GM23338 (cell line): Measurements from ENCODE around the gene NIM1K. TPM values are rescaled to one million over a fixed set of nuclear protein-coding genes. Genes with fewer than 3 reads are reported as not detected.

Experiments used
- ATAC-seq: fragments of 200-7000 bp; cut with Tn5 transposase; 3 replicates; pipeline ENCODE4 v1.9.1; 2020
- DNase-seq: peaks from one replicate; pipeline ENCODE4 v3.0.0-alpha.2; 2015; ENCODE audit warnings: low spot score
- H2AFZ ChIP-seq: fragments of 200-600 bp; sonication (generic); 2 replicates; pipeline ENCODE4 v1.8.0; 2016; ENCODE audit warnings: antibody characterized with exemption, mild to moderate bottlenecking, moderate library complexity
- H3F3A ChIP-seq: fragments of 200-600 bp; sonication (generic); replicated peaks from 2 replicates; pipeline ENCODE4 v1.8.0; 2017; ENCODE audit warnings: antibody characterized with exemption, mixed run types, low read depth
- H3K27ac ChIP-seq: fragments of 200-600 bp; sonication (generic); 2 replicates; pipeline ENCODE4 v1.6.1; 2016; ENCODE audit warnings: low read depth
- H3K27me3 ChIP-seq: fragments of 200-600 bp; sonication (generic); 2 replicates; pipeline ENCODE4 v1.8.0; 2016; ENCODE audit warnings: mild to moderate bottlenecking, mixed run types, moderate library complexity; ENCODE audit not compliant: insufficient read depth
- H3K36me3 ChIP-seq: fragments of 200-600 bp; sonication (generic); 2 replicates; pipeline ENCODE4 v1.8.0; 2016; ENCODE audit warnings: mild to moderate bottlenecking; ENCODE audit not compliant: insufficient read depth
- H3K4me1 ChIP-seq: fragments of 200-600 bp; sonication (generic); 2 replicates; pipeline ENCODE4 v1.8.0; 2016; ENCODE audit warnings: mild to moderate bottlenecking, moderate library complexity; ENCODE audit not compliant: insufficient read depth
- H3K4me2 ChIP-seq: fragments of 200-600 bp; sonication (generic); 2 replicates; pipeline ENCODE4 v1.7.1; 2017; ENCODE audit warnings: mixed run types
- H3K4me3 ChIP-seq: fragments of 200-600 bp; sonication (generic); 2 replicates; pipeline ENCODE4 v1.6.1; 2016; ENCODE audit warnings: mixed run types
- H3K79me2 ChIP-seq: fragments of 200-600 bp; sonication (generic); replicated peaks from 2 replicates; pipeline ENCODE4 v1.8.0; 2017; ENCODE audit warnings: mild to moderate bottlenecking; ENCODE audit not compliant: insufficient read depth
- H3K9me2 ChIP-seq: fragments of 200-600 bp; sonication (generic); 2 replicates; pipeline ENCODE4 v1.8.0; 2017; ENCODE audit not compliant: insufficient read depth
- H4K20me1 ChIP-seq: fragments of 200-600 bp; sonication (generic); replicated peaks from 2 replicates; pipeline ENCODE4 v1.8.0; 2017; ENCODE audit warnings: mild to moderate bottlenecking; ENCODE audit not compliant: insufficient read depth
- H3K27ac Mint-ChIP-seq: 2 replicates; pipeline ENCODE4 v1.8.0; 2020; ENCODE audit warnings: inconsistent platforms, mild to moderate bottlenecking, moderate library complexity, mixed read lengths
- H3K27me3 Mint-ChIP-seq: 3 replicates; pipeline ENCODE4 v1.8.0; 2022; ENCODE audit warnings: low read depth, mild to moderate bottlenecking, moderate library complexity, mixed read lengths, inconsistent platforms; ENCODE audit not compliant: insufficient read depth, poor library complexity
- H3K36me3 Mint-ChIP-seq: 3 replicates; pipeline ENCODE4 v1.8.0; 2021; ENCODE audit warnings: low read depth, mild to moderate bottlenecking, inconsistent platforms, moderate library complexity, mixed read lengths
- H3K4me1 Mint-ChIP-seq: 3 replicates; pipeline ENCODE4 v1.8.0; 2020; ENCODE audit warnings: mild to moderate bottlenecking, inconsistent platforms, mixed read lengths
- H3K4me3 Mint-ChIP-seq: 3 replicates; pipeline ENCODE4 v1.8.0; 2021; ENCODE audit warnings: moderate library complexity, mild to moderate bottlenecking, inconsistent platforms, mixed read lengths
- H3K9me3 Mint-ChIP-seq: 3 replicates; pipeline ENCODE4 v1.8.0; 2020; ENCODE audit warnings: moderate library complexity, mild to moderate bottlenecking, inconsistent platforms, mixed read lengths
- EZH2 ChIP-seq: fragments of 200-600 bp; sonication (generic); IDR thresholded peaks from one replicate; pipeline ENCODE4 v1.8.0; 2017; ENCODE audit warnings: antibody characterized with exemption, mild to moderate bottlenecking, low read depth; ENCODE audit not compliant: unreplicated experiment
- JUNB ChIP-seq: IDR thresholded peaks from one replicate; pipeline ENCODE4 v1.6.1; 2016; ENCODE audit warnings: antibody characterized with exemption; ENCODE audit not compliant: unreplicated experiment
- NANOG ChIP-seq: IDR thresholded peaks from 2 replicates; pipeline ENCODE4 v1.6.1; 2016; ENCODE audit warnings: antibody characterized with exemption, borderline replicate concordance
- ZNF114 ChIP-seq: fragments of 250-450 bp; sonication (Bioruptor Pico); IDR thresholded peaks from 2 replicates; pipeline ENCODE4 v1.5.0; 2020; ENCODE audit warnings: mild to moderate bottlenecking, moderate library complexity
- ZNF331 ChIP-seq: fragments of 250-450 bp; sonication (Bioruptor Pico); IDR thresholded peaks from 2 replicates; pipeline ENCODE4 v1.5.0; 2020; ENCODE audit warnings: low read depth, mild to moderate bottlenecking, moderate library complexity
- polyA plus RNA-seq: library from polyadenylated mRNA; unstranded; fragments of >200 nt; fragmentation: Nextera tagmentation; extraction: Ambion mirVana; gene quantifications from 2 replicates; pipeline ENCODE4 v1.2.1, GENCODE V29; 2016
- total RNA-seq: library from RNA; depleted of rRNA; stranded (reverse); fragments of >200 nt; shearing (Covaris generic); gene quantifications from 2 replicates; pipeline ENCODE4 v1.2.3, GENCODE V29; 2014
- TF ChIP-seq, protein P1 (sequence below), 2 experiments: fragments of 200-600 bp in 1 of 2; sonication (generic) in 1 of 2; conservative IDR thresholded peaks; 2 replicates each; pipeline versions ENCODE4 v1.5.1 to v1.6.1; 2016 to 2017; ENCODE audit warnings: antibody characterized with exemption in 2 of 2, low read depth in 2 of 2, mild to moderate bottlenecking in 2 of 2, moderate library complexity in 1 of 2
- TF ChIP-seq, protein P2 (sequence below): fragments of 250-450 bp; sonication (Bioruptor Pico); IDR thresholded peaks from 2 replicates; pipeline ENCODE4 v1.5.0; 2020; ENCODE audit warnings: mild to moderate bottlenecking, moderate library complexity

NIM1K gene
- total and polyA plus RNA-seq, 2 experiments from 2014 or later = not detected

DNA sequence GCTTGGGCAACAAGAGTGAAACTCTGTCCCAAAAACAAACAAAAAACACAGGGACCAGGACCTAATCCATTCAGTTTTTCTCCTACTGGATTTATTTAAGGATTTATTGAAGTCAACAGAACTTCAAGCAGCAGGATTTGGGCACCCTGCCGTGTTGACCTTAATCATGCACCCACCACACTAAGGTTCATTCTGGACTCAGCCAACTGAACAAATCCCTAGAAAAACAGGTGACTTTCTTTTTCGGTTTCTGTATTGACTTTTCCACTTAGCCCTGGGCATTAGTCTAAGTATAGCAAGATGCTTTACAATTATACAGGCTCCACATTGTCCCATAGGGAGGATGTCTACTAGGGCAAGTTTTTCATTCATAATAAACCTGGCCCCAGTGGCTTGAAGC, 41.3 kb upstream of the NIM1K start:
- H3K4me1 ChIP-seq = peaks cover 4% of the 10 kb centered on the region
- DNase-seq (no peak), ATAC-seq (no peak)
- H3K27me3 ChIP-seq = no peaks in the 10 kb centered on the region
- H3K4me3 ChIP-seq = no peak overlapping the region
- H3K27me3 Mint-ChIP-seq = no peaks in the 10 kb centered on the region
- H3K9me2 ChIP-seq = no peaks in the 10 kb centered on the region
- H3K4me3 Mint-ChIP-seq = no peak overlapping the region
- H3K4me1 Mint-ChIP-seq = peaks cover 8% of the 10 kb centered on the region
- H4K20me1 ChIP-seq = peaks cover 33% of the 10 kb centered on the region
- no peak overlapping the region for H2AFZ ChIP-seq
- no peak overlapping the region for H3K27ac ChIP-seq
- no peak overlapping the region for H3K27ac Mint-ChIP-seq
- TF ChIP-seq, protein P1, sequence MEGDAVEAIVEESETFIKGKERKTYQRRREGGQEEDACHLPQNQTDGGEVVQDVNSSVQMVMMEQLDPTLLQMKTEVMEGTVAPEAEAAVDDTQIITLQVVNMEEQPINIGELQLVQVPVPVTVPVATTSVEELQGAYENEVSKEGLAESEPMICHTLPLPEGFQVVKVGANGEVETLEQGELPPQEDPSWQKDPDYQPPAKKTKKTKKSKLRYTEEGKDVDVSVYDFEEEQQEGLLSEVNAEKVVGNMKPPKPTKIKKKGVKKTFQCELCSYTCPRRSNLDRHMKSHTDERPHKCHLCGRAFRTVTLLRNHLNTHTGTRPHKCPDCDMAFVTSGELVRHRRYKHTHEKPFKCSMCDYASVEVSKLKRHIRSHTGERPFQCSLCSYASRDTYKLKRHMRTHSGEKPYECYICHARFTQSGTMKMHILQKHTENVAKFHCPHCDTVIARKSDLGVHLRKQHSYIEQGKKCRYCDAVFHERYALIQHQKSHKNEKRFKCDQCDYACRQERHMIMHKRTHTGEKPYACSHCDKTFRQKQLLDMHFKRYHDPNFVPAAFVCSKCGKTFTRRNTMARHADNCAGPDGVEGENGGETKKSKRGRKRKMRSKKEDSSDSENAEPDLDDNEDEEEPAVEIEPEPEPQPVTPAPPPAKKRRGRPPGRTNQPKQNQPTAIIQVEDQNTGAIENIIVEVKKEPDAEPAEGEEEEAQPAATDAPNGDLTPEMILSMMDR (conservative IDR thresholded peaks at IDR 0.05; ENCODE audit: low read depth in 2 of 2) = no peak
- TF ChIP-seq, protein P2, sequence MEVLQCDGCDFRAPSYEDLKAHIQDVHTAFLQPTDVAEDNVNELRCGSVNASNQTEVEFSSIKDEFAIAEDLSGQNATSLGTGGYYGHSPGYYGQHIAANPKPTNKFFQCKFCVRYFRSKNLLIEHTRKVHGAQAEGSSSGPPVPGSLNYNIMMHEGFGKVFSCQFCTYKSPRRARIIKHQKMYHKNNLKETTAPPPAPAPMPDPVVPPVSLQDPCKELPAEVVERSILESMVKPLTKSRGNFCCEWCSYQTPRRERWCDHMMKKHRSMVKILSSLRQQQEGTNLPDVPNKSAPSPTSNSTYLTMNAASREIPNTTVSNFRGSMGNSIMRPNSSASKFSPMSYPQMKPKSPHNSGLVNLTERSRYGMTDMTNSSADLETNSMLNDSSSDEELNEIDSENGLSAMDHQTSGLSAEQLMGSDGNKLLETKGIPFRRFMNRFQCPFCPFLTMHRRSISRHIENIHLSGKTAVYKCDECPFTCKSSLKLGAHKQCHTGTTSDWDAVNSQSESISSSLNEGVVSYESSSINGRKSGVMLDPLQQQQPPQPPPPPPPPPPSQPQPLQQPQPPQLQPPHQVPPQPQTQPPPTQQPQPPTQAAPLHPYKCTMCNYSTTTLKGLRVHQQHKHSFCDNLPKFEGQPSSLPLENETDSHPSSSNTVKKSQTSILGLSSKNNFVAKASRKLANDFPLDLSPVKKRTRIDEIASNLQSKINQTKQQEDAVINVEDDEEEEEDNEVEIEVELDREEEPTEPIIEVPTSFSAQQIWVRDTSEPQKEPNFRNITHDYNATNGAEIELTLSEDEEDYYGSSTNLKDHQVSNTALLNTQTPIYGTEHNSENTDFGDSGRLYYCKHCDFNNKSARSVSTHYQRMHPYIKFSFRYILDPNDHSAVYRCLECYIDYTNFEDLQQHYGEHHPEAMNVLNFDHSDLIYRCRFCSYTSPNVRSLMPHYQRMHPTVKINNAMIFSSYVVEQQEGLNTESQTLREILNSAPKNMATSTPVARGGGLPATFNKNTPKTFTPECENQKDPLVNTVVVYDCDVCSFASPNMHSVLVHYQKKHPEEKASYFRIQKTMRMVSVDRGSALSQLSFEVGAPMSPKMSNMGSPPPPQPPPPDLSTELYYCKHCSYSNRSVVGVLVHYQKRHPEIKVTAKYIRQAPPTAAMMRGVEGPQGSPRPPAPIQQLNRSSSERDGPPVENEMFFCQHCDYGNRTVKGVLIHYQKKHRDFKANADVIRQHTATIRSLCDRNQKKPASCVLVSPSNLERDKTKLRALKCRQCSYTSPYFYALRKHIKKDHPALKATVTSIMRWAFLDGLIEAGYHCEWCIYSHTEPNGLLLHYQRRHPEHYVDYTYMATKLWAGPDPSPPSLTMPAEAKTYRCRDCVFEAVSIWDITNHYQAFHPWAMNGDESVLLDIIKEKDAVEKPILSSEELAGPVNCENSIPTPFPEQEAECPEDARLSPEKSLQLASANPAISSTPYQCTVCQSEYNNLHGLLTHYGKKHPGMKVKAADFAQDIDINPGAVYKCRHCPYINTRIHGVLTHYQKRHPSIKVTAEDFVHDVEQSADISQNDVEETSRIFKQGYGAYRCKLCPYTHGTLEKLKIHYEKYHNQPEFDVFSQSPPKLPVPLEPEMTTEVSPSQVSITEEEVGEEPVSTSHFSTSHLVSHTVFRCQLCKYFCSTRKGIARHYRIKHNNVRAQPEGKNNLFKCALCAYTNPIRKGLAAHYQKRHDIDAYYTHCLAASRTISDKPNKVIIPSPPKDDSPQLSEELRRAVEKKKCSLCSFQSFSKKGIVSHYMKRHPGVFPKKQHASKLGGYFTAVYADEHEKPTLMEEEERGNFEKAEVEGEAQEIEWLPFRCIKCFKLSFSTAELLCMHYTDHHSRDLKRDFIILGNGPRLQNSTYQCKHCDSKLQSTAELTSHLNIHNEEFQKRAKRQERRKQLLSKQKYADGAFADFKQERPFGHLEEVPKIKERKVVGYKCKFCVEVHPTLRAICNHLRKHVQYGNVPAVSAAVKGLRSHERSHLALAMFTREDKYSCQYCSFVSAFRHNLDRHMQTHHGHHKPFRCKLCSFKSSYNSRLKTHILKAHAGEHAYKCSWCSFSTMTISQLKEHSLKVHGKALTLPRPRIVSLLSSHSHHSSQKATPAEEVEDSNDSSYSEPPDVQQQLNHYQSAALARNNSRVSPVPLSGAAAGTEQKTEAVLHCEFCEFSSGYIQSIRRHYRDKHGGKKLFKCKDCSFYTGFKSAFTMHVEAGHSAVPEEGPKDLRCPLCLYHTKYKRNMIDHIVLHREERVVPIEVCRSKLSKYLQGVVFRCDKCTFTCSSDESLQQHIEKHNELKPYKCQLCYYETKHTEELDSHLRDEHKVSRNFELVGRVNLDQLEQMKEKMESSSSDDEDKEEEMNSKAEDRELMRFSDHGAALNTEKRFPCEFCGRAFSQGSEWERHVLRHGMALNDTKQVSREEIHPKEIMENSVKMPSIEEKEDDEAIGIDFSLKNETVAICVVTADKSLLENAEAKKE (CRISPR knock-in tag) = no peak
- TF ChIP-seq NANOG (no peak), ZNF331 (CRISPR knock-in tag) (no peak), JUNB (no peak), ZNF114 (no peak), EZH2 (no peak)
- no peaks in the 10 kb centered on the region for H3K9me3 Mint-ChIP-seq
- H3K79me2 ChIP-seq = peaks cover 47% of the 10 kb centered on the region
- H3F3A ChIP-seq = no peaks in the 10 kb centered on the region
- no peaks in the 10 kb centered on the region for H3K36me3 ChIP-seq
- peaks cover 16% of the 10 kb centered on the region for H3K36me3 Mint-ChIP-seq
- no peak overlapping the region for H3K4me2 ChIP-seq
